RCC 7860 (cell line): ENCODE results near the gene APOL3.
"Not testable (repeated sequence)": the region's sequence is repeated elsewhere in the genome, so short reads cannot be mapped to it uniquely, and the experiment has no call there.

Experiments
- DNase-seq: peaks from one replicate; pipeline ENCODE4 v3.0.0-alpha.2; 2015; ENCODE audit warnings: low spot score
- FAIRE-seq: peaks from 2 replicates; lab custom pipeline; 2012; peaks lifted over from hg19 to GRCh38; lab: Jason Lieb, UNC

Gene APOL3

GRCh38 chr22:36106910-36107309, 53.6 kb downstream of the APOL3 start:
- FAIRE-seq = no peak
- DNase-seq = no peak

- DNase-seq (peak; percentile 13), FAIRE-seq (no peak)
Measured at GRCh38 chr22:36104988-36105387, 55.6 kb downstream of the APOL3 start.

- FAIRE-seq = no peak
Measured at GRCh38 chr22:36104435-36104834, 56.1 kb downstream of the APOL3 start.

GRCh38 chr22:36103891-36104290, 56.7 kb downstream of the APOL3 start:
- DNase-seq (no peak), FAIRE-seq (no peak)

More at GRCh38 chr22:36104435-36104834, 56.1 kb downstream of the APOL3 start:
- no peak for DNase-seq

GRCh38 chr22:36102995-36103394, 57.6 kb downstream of the APOL3 start:
- no peak for DNase-seq
- no peak for FAIRE-seq

- no peak for FAIRE-seq
Measured at GRCh38 chr22:36101756-36102155, 58.8 kb downstream of the APOL3 start.

GRCh38 chr22:36100908-36101307, 59.6 kb downstream of the APOL3 start:
- not testable (repeated sequence) for FAIRE-seq, DNase-seq

More at GRCh38 chr22:36101756-36102155, 58.8 kb downstream of the APOL3 start:
- no peak for DNase-seq

- FAIRE-seq = no peak
- DNase-seq = no peak
Measured at GRCh38 chr22:36100134-36100824, 60.3 kb downstream of the APOL3 start.

- FAIRE-seq, DNase-seq: not testable (repeated sequence)
Measured at GRCh38 chr22:36099561-36099960, 61.0 kb downstream of the APOL3 start.

GRCh38 chr22:36097880-36098279, 62.7 kb downstream of the APOL3 start:
- DNase-seq (no peak), FAIRE-seq (no peak)

- not testable (repeated sequence) for DNase-seq, FAIRE-seq
Measured at GRCh38 chr22:36090772-36091171, 69.8 kb downstream of the APOL3 start.
